Sigmoid colon (tissue), 7 donors: Measurements from ENCODE around the gene SLCO2A1. TPM values are rescaled to one million over a fixed set of nuclear protein-coding genes. Genes with fewer than 3 reads are reported as not detected.
A peak's percentile ranks its signal among the peaks of the same experiment; 100 is the strongest.

Experiments used
- DNase-seq: peaks from one replicate; pipeline ENCODE4 v3.0.0-alpha.2; 2019
- H3K27ac ChIP-seq, 4 donors: fragments of 200-600 bp; sonication (generic); one replicate each; pipeline ENCODE4 v1.5.1; 2016 to 2019; ENCODE audit warnings: mild to moderate bottlenecking in 1 of 4
- H3K27me3 ChIP-seq, 3 donors: fragments of 200-600 bp; sonication (generic); one replicate each; pipeline ENCODE4 v1.5.1; 2019; ENCODE audit warnings: mild to moderate bottlenecking in 1 of 3
- H3K36me3 ChIP-seq, 4 donors: fragments of 200-600 bp; sonication (generic); one replicate each; pipeline ENCODE4 v1.5.1; 2016 to 2019
- H3K4me1 ChIP-seq, 4 donors: fragments of 200-600 bp; sonication (generic); one replicate each; pipeline ENCODE4 v1.5.1; 2017 to 2019
- H3K4me3 ChIP-seq, 4 donors: fragments of 200-600 bp; sonication (generic); one replicate each; pipeline ENCODE4 v1.5.1; 2017 to 2019; ENCODE audit warnings: mild to moderate bottlenecking in 2 of 4, moderate library complexity in 1 of 4
- H3K9me3 ChIP-seq, 4 donors: fragments of 200-600 bp in 3 of 4; sonication (generic) in 3 of 4; one replicate each; pipeline versions ENCODE4 v1.5.1 to v1.6.1; 2013 to 2019
- EP300 ChIP-seq, 4 donors: sonication (generic); formaldehyde crosslinking; IDR thresholded peaks; one replicate each; pipeline ENCODE4 v1.6.1; 2017; ENCODE audit warnings: antibody characterized with exemption in 4 of 4
- POLR2A ChIP-seq, 2 donors: fragments of 450-650 bp; IDR thresholded peaks; one replicate each; pipeline ENCODE4 v1.6.1; 2016; ENCODE audit warnings: antibody characterized with exemption in 2 of 2, mild to moderate bottlenecking in 2 of 2, moderate library complexity in 2 of 2
- POLR2AphosphoS5 ChIP-seq, 4 donors: sonication (generic); formaldehyde crosslinking; IDR thresholded peaks; one replicate each; pipeline ENCODE4 v1.6.1; 2017; ENCODE audit warnings: antibody characterized with exemption in 4 of 4
- WGBS, 2 donors: extraction: QIAGEN DNeasy Blood & Tissue Kit; methylation state at CpG; one replicate each; pipeline ENCODE4 v1.1.7; 2013; 5-methylcytosine and 5-hydroxymethylcytosine counted together
- intact Hi-C: fragments of 100-400 bp; cut with DNase I; formaldehyde crosslinking; loops from one replicate; pipeline ENCODE4 v1.15.1; 2023
- polyA plus RNA-seq, 3 donors: library from polyadenylated mRNA; stranded (reverse); fragments of 200-250 nt; gene quantifications; one replicate each; pipeline ENCODE4 v1.2.3, GENCODE V29; 2013
- total RNA-seq, 4 donors: library from RNA; depleted of rRNA; stranded (reverse); fragments of >200 nt; gene quantifications; one replicate each; pipeline ENCODE4 v1.1.0, GENCODE V29; 2016
- TF ChIP-seq, protein P1 (sequence below), 4 experiments: fragments of 450-650 bp in 3 of 4; fragments of 200-600 bp in 1 of 4; IDR thresholded peaks; one replicate each; pipeline ENCODE4 v1.5.1; 2016 to 2019; ENCODE audit warnings: antibody characterized with exemption in 4 of 4, mild to moderate bottlenecking in 3 of 4, moderate library complexity in 2 of 4
- donor health status: healthy with polysubstance abuse.
- donor health status: Bipolar disorder and iron deficiency.
- donor health status: healthy.

SLCO2A1 gene
- total and polyA plus RNA-seq, 7 donors: 1.8 to 22.1 (median 6.1) TPM

DNA sequence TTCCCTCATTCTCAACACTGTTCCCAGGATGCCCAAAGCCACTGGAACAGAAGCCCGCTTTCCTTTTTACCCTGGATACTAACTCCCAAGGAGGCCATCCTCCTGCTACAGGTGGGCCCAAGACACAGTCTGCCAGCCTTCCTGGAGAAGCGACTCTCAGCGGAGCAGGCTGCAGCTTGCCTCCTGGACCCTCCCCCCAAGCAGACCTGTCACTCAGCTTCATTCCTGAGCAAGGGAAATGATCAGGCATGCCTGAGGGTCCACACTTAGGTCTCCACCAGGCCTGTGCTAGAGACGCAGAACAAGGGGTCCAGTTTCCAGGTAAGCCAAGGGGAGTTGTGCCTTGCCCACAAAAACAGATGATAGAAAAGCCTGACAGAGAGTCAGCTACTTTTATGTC lies 62.8 kb downstream of the SLCO2A1 start:
- no peak for TF ChIP-seq EP300 (IDR thresholded peaks at IDR 0.05)
- no peak for TF ChIP-seq POLR2A (IDR thresholded peaks at IDR 0.05)
- TF ChIP-seq, protein P1, sequence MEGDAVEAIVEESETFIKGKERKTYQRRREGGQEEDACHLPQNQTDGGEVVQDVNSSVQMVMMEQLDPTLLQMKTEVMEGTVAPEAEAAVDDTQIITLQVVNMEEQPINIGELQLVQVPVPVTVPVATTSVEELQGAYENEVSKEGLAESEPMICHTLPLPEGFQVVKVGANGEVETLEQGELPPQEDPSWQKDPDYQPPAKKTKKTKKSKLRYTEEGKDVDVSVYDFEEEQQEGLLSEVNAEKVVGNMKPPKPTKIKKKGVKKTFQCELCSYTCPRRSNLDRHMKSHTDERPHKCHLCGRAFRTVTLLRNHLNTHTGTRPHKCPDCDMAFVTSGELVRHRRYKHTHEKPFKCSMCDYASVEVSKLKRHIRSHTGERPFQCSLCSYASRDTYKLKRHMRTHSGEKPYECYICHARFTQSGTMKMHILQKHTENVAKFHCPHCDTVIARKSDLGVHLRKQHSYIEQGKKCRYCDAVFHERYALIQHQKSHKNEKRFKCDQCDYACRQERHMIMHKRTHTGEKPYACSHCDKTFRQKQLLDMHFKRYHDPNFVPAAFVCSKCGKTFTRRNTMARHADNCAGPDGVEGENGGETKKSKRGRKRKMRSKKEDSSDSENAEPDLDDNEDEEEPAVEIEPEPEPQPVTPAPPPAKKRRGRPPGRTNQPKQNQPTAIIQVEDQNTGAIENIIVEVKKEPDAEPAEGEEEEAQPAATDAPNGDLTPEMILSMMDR (IDR thresholded peaks at IDR 0.05): no peak
- TF ChIP-seq POLR2AphosphoS5 (IDR thresholded peaks at IDR 0.05): no peak
- H3K36me3 ChIP-seq: no peaks in the 10 kb centered on the region
- intact Hi-C loops: no loop called here
- H3K27me3 ChIP-seq: no peaks in the 10 kb centered on the region
- no peaks in the 10 kb centered on the region for H3K4me1 ChIP-seq
- 90 to 96% methylated on average over 4 of the region's 4 CpGs for WGBS, 2 donors
- DNase-seq: peak; percentile 30
- no peak overlapping the region for H3K4me3 ChIP-seq
- H3K27ac ChIP-seq: no peak overlapping the region
- no peaks in the 10 kb centered on the region for H3K9me3 ChIP-seq

DNA sequence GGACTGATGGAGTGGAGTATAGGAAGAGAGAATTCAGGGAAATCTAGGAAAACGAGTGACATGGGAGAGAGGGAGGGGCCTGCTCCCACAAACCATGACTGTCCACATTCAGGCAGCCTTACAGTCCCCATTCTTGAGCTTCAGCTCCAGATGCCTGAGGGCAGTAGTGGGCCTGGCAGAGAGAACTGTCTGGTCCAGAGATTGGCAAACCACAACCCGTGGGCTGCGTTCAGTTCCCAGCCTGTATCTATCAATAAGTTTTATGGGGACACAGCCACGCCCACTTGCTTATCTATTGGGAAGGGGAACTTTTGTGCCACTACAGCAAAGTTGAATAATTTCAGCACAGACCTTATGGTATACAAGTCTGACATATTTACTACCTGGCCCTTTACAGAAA lies 63.8 kb downstream of the SLCO2A1 start:
- no peaks in the 10 kb centered on the region for H3K36me3 ChIP-seq
- peak; percentile 9 for DNase-seq
- H3K9me3 ChIP-seq: no peaks in the 10 kb centered on the region
- no peak overlapping the region for H3K27ac ChIP-seq
- WGBS, 2 donors: 33 to 71% methylated on average over 4 of the region's 4 CpGs
- no peak overlapping the region for H3K4me3 ChIP-seq
- no peaks in the 10 kb centered on the region for H3K27me3 ChIP-seq
- no peaks in the 10 kb centered on the region for H3K4me1 ChIP-seq
- TF ChIP-seq POLR2AphosphoS5 (IDR thresholded peaks at IDR 0.05): no peak
- TF ChIP-seq, protein P1 (IDR thresholded peaks at IDR 0.05): no peak
- intact Hi-C loops: no loop called here

DNA sequence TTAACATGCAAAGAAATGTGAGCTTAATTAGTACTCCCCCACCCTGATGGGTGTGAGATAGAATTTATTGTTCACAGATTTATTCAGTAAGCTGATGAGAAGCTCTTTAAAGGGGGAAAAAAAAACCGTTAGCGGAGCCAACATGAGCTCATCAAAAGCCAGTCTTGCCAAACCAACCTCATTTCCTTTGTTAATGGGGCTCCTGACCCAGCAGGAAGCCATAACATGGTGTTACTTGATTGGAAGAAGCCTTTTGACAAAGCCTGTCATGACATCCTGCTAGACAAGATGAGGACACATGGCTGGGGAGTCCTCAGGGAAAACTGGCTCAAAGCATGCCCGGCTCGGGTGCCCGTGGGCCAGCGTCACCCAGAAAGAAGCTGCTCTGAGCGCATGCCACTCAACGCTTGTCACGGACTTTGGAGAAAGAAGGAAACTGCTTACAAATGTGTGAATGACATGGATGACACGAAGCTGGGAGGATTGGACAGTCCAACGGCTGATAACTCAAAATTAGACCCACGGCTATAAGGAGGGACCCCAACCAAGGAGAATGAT lies 64.6 kb downstream of the SLCO2A1 start:
- intact Hi-C loops: no loop called here
- H3K9me3 ChIP-seq: no peaks in the 10 kb centered on the region
- no peaks in the 10 kb centered on the region for H3K36me3 ChIP-seq
- no peaks in the 10 kb centered on the region for H3K4me1 ChIP-seq
- H3K4me3 ChIP-seq: no peak overlapping the region
- TF ChIP-seq, protein P1 (IDR thresholded peaks at IDR 0.05): no peak
- TF ChIP-seq POLR2A (IDR thresholded peaks at IDR 0.05) (no peak), EP300 (IDR thresholded peaks at IDR 0.05) (no peak), POLR2AphosphoS5 (IDR thresholded peaks at IDR 0.05) (no peak)
- no peaks in the 10 kb centered on the region for H3K27me3 ChIP-seq
- peak; percentile 18 for DNase-seq
- H3K27ac ChIP-seq: no peak overlapping the region
- WGBS, 2 donors: 88 to 90% methylated on average over 12 of the region's 12 CpGs

DNA sequence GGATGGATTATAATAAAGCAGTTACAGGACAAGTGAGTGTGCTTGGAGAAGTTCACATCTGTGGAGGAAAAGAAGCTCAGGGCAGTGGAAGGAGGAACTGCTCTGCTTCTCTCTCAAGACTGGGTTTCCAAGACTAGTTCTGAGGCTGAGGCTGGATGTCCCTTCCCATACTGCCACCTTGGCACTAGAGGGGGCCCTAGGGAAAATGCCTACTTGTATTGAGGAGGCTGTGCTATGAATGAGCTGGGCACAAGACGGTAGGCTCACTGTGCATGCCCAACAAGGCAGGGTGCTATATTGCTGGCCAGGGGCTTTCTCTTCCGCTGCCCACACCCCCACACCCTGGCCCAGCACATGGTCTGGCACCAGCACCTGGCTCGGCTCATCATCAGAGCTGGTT lies 65.2 kb downstream of the SLCO2A1 start:
- H3K9me3 ChIP-seq: no peaks in the 10 kb centered on the region
- no peaks in the 10 kb centered on the region for H3K36me3 ChIP-seq
- intact Hi-C loops: no loop called here
- no peak for TF ChIP-seq POLR2A (IDR thresholded peaks at IDR 0.05)
- no peak for TF ChIP-seq EP300 (IDR thresholded peaks at IDR 0.05)
- no peak for TF ChIP-seq POLR2AphosphoS5 (IDR thresholded peaks at IDR 0.05)
- TF ChIP-seq, protein P1 (IDR thresholded peaks at IDR 0.05): no peak
- 81% methylated on average over 3 of the region's 3 CpGs for WGBS, 2 donors
- no peaks in the 10 kb centered on the region for H3K27me3 ChIP-seq
- H3K4me3 ChIP-seq: no peak overlapping the region
- H3K4me1 ChIP-seq: no peaks in the 10 kb centered on the region
- no peak for DNase-seq
- no peak overlapping the region for H3K27ac ChIP-seq
